ENCODE results near the gene RNU1-2.

DNA sequence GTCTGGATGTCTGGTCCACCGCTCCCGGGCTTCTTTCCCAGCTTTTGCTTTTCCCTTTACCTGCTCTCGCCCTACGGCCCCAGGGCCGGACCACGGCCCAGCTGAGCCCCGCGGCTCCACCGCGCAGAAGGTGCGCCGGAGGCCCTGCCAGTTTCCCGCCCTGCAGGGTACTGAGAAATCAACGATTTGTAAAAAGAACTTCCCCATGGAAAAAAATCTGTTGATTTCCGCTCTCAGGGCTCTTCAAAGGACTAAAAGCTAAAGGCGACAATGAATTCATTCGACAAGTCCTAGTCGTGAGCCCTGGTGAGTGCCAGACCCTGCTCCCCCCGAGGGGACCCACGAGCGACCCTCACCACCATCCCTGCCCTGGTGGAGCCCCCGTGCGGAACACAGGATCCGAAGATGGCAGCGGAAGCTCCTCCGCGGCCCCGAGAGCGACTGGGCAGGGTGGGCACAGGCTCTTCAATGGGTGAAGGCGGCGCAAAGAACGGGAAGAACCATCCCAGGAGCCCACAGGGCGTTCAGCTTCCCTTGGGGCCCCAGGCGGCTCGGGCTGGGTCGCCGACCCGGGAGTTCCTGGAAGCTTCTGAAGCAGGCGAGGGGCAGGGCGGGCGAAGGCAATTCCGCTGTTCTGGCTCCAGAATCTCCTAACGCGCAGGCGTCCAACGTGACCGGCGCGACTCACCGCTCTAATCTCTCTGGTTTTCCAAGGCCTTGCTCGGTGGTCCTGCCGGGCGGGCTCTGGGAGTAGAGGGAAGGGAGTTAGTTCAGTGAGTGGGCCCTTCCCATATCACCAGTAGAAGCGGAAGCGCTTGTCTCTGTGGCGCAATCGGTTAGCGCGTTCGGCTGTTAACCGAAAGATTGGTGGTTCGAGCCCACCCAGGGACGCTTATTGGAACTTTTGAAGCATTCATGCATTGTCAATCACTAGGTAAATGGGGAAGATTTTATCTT is 6.6 kb upstream of the RNU1-2 start:
- TF ChIP-seq YY1 (IDR thresholded peaks at IDR 0.05; ENCODE audit: insufficient read depth, insufficient read length) (no peak), ZNF274 (IDR thresholded peaks at IDR 0.05; ENCODE audit: low read depth, low read length) (no peak), SUZ12 (IDR thresholded peaks at IDR 0.05; ENCODE audit: extremely low read depth, insufficient read depth, insufficient read length) (no peak)

Measured in NT2/D1 (cell line).